Esophagus (tissue), 2 donors: ENCODE results near the gene NCSTN. TPM values are rescaled to one million over a fixed set of nuclear protein-coding genes. Genes with fewer than 3 reads are reported as not detected.

ENCODE experiments used
- H3K27ac ChIP-seq, 2 donors: one replicate each; pipeline ENCODE4 v1.5.1; 2013; ENCODE audit warnings: low read depth in 2 of 2, mild to moderate bottlenecking in 2 of 2, inconsistent platforms in 1 of 2, low read length in 1 of 2, moderate library complexity in 1 of 2
- H3K27me3 ChIP-seq, 2 donors: one replicate each; pipeline ENCODE4 v1.6.1; 2013; ENCODE audit warnings: low read length in 2 of 2, control low read depth in 1 of 2, mild to moderate bottlenecking in 1 of 2; ENCODE audit not compliant: insufficient read depth in 2 of 2, control insufficient read depth in 1 of 2
- H3K36me3 ChIP-seq, 2 donors: one replicate each; pipeline ENCODE4 v1.6.1; 2013; ENCODE audit warnings: low read length in 1 of 2; ENCODE audit not compliant: control insufficient read depth in 2 of 2, insufficient read depth in 2 of 2
- H3K4me1 ChIP-seq, 2 donors: one replicate each; pipeline ENCODE4 v1.6.1; 2013; ENCODE audit warnings: low read length in 1 of 2; ENCODE audit not compliant: control insufficient read depth in 2 of 2, insufficient read depth in 2 of 2
- H3K4me3 ChIP-seq, 2 donors: one replicate each; pipeline ENCODE4 v1.5.1; 2013; ENCODE audit warnings: low read length in 2 of 2, mild to moderate bottlenecking in 2 of 2, low read depth in 1 of 2, moderate library complexity in 1 of 2
- H3K9me3 ChIP-seq, 2 donors: one replicate each; pipeline ENCODE4 v1.6.1; 2013; ENCODE audit warnings: mild to moderate bottlenecking in 2 of 2, low read depth in 1 of 2, low read length in 1 of 2, moderate library complexity in 1 of 2; ENCODE audit not compliant: control insufficient read depth in 2 of 2, insufficient read depth in 1 of 2
- WGBS, 2 donors: extraction: QIAGEN DNeasy Blood & Tissue Kit; methylation state at CpG; one replicate each; pipeline ENCODE4 v1.1.7; 2013; 5-methylcytosine and 5-hydroxymethylcytosine counted together
- polyA plus RNA-seq, 2 donors: library from polyadenylated mRNA; stranded (reverse); fragments of 200-250 nt; gene quantifications; one replicate each; pipeline ENCODE4 v1.2.3, GENCODE V29; 2013
- donor health status: healthy with polysubstance abuse.
- donor health status: Bipolar disorder and iron deficiency.

NCSTN gene
- polyA plus RNA-seq, 2 donors: 34.2 to 34.9 TPM

DNA sequence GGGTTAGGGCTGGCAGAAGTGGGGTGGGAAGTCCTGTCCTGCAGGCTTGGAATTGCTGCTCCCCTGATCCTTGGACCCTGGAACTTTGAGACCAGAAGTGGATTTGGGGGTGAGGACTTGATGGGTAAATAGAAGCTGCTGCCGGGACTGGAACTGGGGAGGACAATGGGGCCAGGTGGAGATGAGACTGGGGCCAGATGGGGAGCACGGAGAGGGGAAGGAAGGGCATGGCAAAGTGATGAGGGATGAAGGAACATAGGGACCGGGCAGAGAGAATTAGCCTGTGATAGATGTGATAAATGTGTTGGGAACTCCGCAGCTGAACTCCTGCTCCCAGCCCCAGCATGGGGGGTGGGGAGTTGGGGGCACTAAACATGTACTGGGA, 24.3 kb downstream of the NCSTN start:
- Histone ChIP-seq H3K9me3 (no peaks in the 10 kb centered on the region), H3K27me3 (no peaks in the 10 kb centered on the region)
- WGBS, 2 donors: 47 to 58% methylated on average over 4 of the region's 4 CpGs

DNA sequence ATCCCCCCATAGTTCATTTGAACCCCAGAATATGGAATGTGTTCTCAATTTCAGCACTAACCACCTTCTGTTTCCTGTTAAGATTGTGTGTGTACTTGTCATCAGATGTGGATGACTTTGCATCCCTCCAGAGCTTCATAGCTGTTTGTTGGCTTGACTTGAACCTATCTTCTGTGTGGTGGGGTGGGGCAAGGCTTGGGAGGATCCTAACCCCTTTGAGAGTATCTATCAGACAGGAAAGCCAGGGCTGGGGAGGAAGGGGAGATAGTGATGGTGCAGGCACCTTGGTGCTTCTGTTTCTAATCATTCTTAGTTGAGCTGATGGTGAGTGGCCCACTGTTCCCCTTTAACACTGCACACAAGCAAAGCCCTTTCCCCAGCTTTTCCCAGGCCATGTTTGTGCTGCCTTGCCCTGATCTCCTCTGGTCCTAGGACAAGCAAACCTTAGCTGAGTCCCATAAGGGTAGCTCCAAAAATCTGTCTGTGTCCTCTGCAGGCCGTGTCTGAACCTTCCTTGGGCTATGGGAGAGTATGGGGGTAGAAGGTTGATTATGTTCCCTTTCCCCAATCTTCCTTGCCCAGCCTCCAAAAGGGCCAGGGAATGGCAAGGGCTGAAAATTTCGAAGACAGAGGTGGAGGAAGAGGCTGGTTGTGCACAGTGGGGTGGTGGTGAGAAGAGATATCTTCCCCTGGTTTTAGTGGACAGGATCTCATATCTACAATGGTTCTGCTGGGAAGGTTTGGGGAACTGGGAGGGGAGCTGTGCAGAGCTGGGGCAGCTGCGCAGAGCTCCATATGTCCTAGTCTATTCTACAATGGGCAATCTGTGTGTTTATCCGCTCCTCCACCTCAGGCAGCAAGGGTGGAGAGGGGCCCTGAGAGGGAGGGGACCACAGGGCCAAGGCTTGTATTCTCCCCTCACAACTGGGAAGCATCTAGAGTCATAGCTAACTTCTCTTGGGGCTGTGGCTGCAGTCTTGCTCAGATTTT, 25.0 kb downstream of the NCSTN start:
- no peaks in the 10 kb centered on the region for H3K4me1 ChIP-seq
- H3K4me3 ChIP-seq: no peak overlapping the region
- H3K36me3 ChIP-seq: no peaks in the 10 kb centered on the region
- no peaks in the 10 kb centered on the region for H3K27me3 ChIP-seq
- 85 to 86% methylated on average over 4 of the region's 4 CpGs for WGBS, 2 donors
- no peaks in the 10 kb centered on the region for H3K9me3 ChIP-seq
- H3K27ac ChIP-seq: no peak overlapping the region

More for the DNA sequence above, 24.3 kb downstream of the NCSTN start:
- Histone ChIP-seq H3K27ac (no peak overlapping the region), H3K36me3 (no peaks in the 10 kb centered on the region), H3K4me3 (no peak overlapping the region), H3K4me1 (no peaks in the 10 kb centered on the region)

DNA sequence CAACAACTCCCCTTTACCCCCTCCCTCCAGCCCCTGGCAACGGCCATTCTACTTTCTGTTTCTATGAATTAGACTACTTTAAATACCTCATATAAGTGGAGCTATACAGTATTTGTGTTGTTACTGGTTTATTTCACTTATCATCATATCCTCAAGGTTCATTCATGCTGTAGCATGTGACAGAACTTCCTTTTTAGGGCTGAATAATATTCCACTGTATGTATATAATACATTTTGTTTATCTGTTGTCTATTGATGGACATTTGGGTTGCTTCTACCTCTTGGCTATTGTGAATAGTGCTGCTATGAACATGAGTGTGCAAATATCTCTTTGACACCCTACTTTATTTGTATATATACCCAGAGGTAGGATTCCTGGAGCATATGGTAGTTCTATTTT, 25.9 kb downstream of the NCSTN start:
- no peaks in the 10 kb centered on the region for H3K9me3 ChIP-seq
- no peaks in the 10 kb centered on the region for H3K36me3 ChIP-seq
- no peak overlapping the region for H3K4me3 ChIP-seq
- 70 to 72% methylated on average over 1 of the region's 1 CpG for WGBS, 2 donors
- no peaks in the 10 kb centered on the region for H3K4me1 ChIP-seq
- no peaks in the 10 kb centered on the region for H3K27me3 ChIP-seq
- H3K27ac ChIP-seq: no peak overlapping the region

DNA sequence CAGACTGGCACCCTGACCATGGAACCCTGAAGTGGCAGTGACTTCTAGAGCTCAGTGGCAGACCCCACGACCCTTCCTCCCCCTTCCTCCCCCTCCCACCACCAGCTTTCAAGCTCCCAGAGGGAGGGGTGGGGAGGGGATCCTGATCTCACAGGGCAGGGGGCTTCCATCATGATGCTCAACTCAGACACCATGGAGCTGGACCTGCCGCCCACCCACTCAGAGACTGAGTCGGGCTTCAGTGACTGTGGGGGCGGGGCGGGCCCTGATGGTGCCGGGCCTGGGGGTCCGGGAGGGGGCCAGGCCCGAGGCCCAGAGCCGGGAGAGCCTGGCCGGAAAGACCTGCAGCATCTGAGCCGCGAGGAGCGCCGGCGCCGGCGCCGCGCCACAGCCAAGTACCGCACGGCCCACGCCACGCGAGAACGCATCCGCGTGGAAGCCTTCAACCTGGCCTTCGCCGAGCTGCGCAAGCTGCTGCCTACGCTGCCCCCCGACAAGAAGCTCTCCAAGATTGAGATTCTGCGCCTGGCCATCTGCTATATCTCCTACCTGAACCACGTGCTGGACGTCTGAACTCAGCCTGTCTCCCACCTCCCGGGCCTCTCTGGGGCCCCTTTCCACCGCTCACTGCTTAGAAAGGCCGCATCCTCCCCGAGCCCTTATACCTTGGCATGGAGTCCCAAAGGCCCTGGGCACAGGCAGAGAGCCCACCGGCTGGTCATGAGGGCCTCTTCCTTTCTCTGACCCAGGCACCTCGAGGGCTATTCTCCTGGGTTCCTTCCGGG, 27.6 kb downstream of the NCSTN start:
- no peaks in the 10 kb centered on the region for H3K27me3 ChIP-seq
- H3K36me3 ChIP-seq: no peaks in the 10 kb centered on the region
- no peak overlapping the region for H3K4me3 ChIP-seq
- H3K9me3 ChIP-seq: no peaks in the 10 kb centered on the region
- no peak overlapping the region for H3K27ac ChIP-seq
- WGBS, 2 donors: 76 to 79% methylated on average over 36 to 42 of the region's 42 CpGs
- peaks cover 0 to 2% of the 10 kb centered on the region in 2 donors for H3K4me1 ChIP-seq

DNA sequence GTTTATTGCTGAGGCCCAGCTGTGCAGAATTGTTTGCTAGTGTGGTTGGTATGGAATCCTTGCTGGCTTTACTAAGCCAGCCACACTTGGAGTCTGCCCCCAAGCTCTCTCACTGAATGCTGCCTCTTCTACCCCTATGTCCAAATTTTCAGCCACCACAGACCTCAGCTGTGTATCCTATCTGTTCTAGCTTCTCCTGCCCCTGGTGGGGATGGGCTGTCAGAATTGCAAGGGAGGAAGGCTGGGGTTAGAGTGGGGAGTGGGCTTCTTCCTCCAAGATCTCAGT, 28.1 kb downstream of the NCSTN start:
- Histone ChIP-seq H3K4me3 (no peak overlapping the region), H3K4me1 (peaks cover 0 to 2% of the 10 kb centered on the region in 2 donors), H3K27me3 (no peaks in the 10 kb centered on the region), H3K9me3 (no peaks in the 10 kb centered on the region), H3K36me3 (no peaks in the 10 kb centered on the region), H3K27ac (no peak overlapping the region)

DNA sequence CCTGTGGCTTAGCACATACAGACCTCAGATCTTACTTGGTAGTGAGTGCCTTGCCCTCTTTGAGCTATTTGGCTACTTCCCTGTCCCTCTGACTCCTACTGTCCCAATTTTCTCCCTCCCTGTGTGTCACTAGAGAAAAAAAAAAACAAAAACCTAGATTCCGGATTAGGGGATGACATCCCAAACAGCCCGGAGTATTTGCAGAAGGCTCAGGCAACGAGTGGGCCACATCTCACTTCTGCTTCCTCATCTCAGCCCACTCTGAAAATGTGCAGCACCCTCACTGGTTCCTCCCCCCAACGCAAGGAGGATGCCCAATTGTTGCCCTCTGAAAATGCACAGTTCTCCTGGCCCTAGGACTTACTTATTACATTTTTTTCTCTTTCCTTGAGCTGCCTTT, 28.6 kb downstream of the NCSTN start:
- Histone ChIP-seq H3K27me3 (no peaks in the 10 kb centered on the region), H3K36me3 (no peaks in the 10 kb centered on the region), H3K4me1 (peaks cover 0 to 2% of the 10 kb centered on the region in 2 donors), H3K27ac (no peak overlapping the region), H3K4me3 (no peak overlapping the region), H3K9me3 (no peaks in the 10 kb centered on the region)
- WGBS, 2 donors: 80 to 84% methylated on average over 4 of the region's 4 CpGs

DNA sequence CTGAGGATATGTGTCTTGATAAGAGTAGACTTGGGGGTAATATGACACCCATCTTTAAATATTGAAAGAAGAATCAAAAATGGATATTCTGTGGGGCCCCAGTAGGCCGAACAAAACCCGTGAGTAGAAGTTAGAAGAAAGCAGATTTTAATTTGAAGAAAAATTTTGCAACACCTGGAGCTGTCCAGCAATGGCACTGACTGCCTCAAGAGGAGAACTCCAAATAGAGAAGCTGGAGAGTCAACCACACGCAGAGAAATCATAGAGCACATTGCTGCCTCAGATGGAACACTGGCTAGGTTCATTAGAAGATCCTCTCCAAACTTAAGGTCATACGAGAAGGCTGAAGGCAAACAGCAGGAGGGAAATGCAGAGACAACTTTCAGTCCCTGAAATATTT, 30.5 kb downstream of the NCSTN start:
- Histone ChIP-seq H3K27ac (no peak overlapping the region), H3K9me3 (no peaks in the 10 kb centered on the region), H3K27me3 (no peaks in the 10 kb centered on the region), H3K4me3 (no peak overlapping the region), H3K4me1 (peaks cover 0 to 2% of the 10 kb centered on the region in 2 donors), H3K36me3 (no peaks in the 10 kb centered on the region)
- WGBS, 2 donors: 87 to 91% methylated on average over 4 of the region's 4 CpGs

DNA sequence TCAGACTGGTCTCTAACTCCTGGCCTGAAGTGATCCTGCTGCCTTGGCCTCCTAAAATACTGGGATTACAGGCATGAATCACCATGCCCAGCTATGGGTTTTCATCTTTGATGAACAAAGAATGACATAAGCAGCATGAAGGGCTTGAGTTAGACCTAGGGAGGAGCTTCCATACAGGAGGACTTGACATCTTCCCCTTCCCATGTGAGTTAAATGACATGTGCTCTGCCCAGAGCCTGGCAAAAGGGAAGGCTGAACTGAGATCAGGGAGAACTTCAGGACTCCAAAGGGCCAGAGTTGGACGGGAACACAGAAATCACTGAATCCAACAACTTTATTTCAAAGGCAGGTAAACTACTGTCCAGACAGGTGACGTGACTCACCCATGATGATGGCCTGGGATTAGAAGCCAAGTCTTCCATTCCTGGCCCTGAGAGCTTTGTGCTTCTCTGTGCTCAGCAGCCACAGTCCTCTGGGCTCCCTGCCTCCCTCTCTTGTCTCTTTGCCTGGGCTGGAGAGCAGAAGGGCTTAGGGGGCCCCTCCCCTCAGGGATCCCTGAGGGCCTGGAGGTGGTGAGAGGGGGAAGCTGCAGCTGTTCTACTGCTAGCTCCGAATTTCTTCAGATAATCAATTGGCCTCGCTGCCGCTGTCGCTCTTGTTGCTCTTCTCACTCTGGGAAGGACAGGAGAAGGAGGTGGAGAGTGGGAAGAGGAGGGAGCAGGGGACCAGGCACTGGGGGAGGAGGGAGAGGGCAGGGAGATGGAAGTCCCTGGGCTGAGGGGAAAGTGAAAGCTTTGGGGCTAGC, 31.3 kb downstream of the NCSTN start:
- Histone ChIP-seq H3K27me3 (no peaks in the 10 kb centered on the region), H3K36me3 (no peaks in the 10 kb centered on the region), H3K27ac (peak overlapping the region in 1 of 2 donors; percentile 5)

DNA sequence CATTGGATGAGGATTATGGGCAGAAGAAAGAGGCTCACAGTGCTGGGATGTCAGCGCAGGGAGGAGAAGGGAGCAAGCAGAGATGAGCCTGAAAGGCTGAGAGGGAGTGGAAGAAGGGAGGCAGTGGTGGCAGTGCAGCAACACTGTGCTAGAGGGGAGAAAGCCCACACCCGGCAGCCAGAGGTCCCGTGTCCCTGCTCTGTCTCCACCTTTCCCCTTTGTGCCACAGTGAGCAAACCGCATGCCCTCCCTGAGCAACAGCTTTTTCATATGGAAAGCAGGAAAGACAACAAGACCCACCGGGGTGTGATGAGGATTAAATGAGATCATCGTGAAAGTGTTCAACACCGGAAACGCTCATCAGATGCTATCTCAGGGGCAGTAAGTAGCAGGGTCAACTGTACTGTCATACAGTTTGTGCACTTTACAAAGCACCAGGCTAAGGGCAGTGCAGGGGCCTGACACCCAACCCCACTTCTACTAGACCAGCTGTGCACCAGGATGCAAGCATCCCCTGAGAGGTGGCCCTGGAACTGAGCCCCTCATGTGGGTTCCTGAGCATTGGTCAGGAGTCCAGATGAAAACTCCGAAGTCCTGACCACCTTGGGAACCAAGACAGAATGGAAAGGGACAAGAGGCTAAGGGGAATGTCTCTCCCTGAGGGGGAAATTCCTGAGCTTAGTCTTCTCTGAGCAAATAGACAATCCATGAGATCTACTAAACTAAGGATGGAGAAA, 32.8 kb downstream of the NCSTN start:
- H3K27ac ChIP-seq: no peak overlapping the region
- peaks cover 0 to 2% of the 10 kb centered on the region in 2 donors for H3K4me1 ChIP-seq
- H3K9me3 ChIP-seq: no peaks in the 10 kb centered on the region
- no peaks in the 10 kb centered on the region for H3K36me3 ChIP-seq
- H3K27me3 ChIP-seq: no peaks in the 10 kb centered on the region
- 30 to 37% methylated on average over 9 of the region's 9 CpGs for WGBS, 2 donors
- no peak overlapping the region for H3K4me3 ChIP-seq

More for the DNA sequence above, 31.3 kb downstream of the NCSTN start:
- Histone ChIP-seq H3K4me1 (peaks cover 0 to 2% of the 10 kb centered on the region in 2 donors), H3K9me3 (no peaks in the 10 kb centered on the region), H3K4me3 (no peak overlapping the region)
- WGBS, 2 donors: 52 to 58% methylated on average over 6 of the region's 6 CpGs
